Measurements from ENCODE around the gene NEUROD4.

- TF ChIP-seq SIN3A (IDR thresholded peaks at IDR 0.05; ENCODE audit: borderline replicate concordance, insufficient read depth, low read length) (no peak), POLR2AphosphoS5 (IDR thresholded peaks at IDR 0.05; ENCODE audit: low read depth, low read length) (no peak), TAF1 (IDR thresholded peaks at IDR 0.05; ENCODE audit: borderline replicate concordance, insufficient read depth, low read length) (no peak)
Observed at GRCh38 chr12:55068416-55069010, 48.7 kb downstream of the NEUROD4 start.

All from PFSK-1 (cell line).